Stimulated activated CD8-positive, alpha-beta memory T cell treated with anti-CD3 and anti-CD28 coated beads, Interleukin-15, amount 100 ng/mL, for 1 hour (primary cell): ENCODE measurements around the gene SLC6A17.

Experiments used
- DNase-seq: peaks from one replicate; pipeline ENCODE4 v3.0.0-alpha.2; 2020; ENCODE audit warnings: low read depth

The SLC6A17 gene

GRCh38 chr1:110174961-110175360, 24.7 kb downstream of the SLC6A17 start:
- no peak for DNase-seq

GRCh38 chr1:110176299-110176956, 26.1 kb downstream of the SLC6A17 start:
- DNase-seq = no peak

GRCh38 chr1:110177775-110178174, 27.5 kb downstream of the SLC6A17 start:
- no peak for DNase-seq

- no peak for DNase-seq
These were observed 33.4 kb downstream of the SLC6A17 start for GRCh38 chr1:110183642-110184167.

GRCh38 chr1:110184446-110184845, 34.2 kb downstream of the SLC6A17 start:
- no peak for DNase-seq

- no peak for DNase-seq
These were observed 34.9 kb downstream of the SLC6A17 start for GRCh38 chr1:110185181-110185580.

GRCh38 chr1:110186558-110186957, 36.3 kb downstream of the SLC6A17 start:
- DNase-seq = no peak

GRCh38 chr1:110187139-110187890, 37.0 kb downstream of the SLC6A17 start:
- no peak for DNase-seq

GRCh38 chr1:110188035-110188618, 37.8 kb downstream of the SLC6A17 start:
- no peak for DNase-seq

- no peak for DNase-seq
These were observed 38.9 kb downstream of the SLC6A17 start for GRCh38 chr1:110189181-110189580.

- DNase-seq = no peak
These were observed 40.1 kb downstream of the SLC6A17 start for GRCh38 chr1:110190282-110190929.

GRCh38 chr1:110192541-110192940, 42.2 kb downstream of the SLC6A17 start:
- no peak for DNase-seq

GRCh38 chr1:110195196-110195595, 44.9 kb downstream of the SLC6A17 start:
- DNase-seq = no peak

GRCh38 chr1:110196917-110197765, 46.8 kb downstream of the SLC6A17 start:
- DNase-seq = no peak

- no peak for DNase-seq
These were observed 47.8 kb downstream of the SLC6A17 start for GRCh38 chr1:110197905-110198629.

GRCh38 chr1:110198746-110199145, 48.5 kb downstream of the SLC6A17 start:
- DNase-seq = no peak

- DNase-seq = no peak
These were observed 49.9 kb downstream of the SLC6A17 start for GRCh38 chr1:110200190-110200589.

- DNase-seq = no peak
These were observed 50.4 kb downstream of the SLC6A17 start for GRCh38 chr1:110200666-110201065.

- no peak for DNase-seq
These were observed 51.0 kb downstream of the SLC6A17 start for GRCh38 chr1:110201157-110201825.

- peak; percentile 56 for DNase-seq
These were observed 52.8 kb downstream of the SLC6A17 start for GRCh38 chr1:110203021-110203661.
